ENCODE data around the gene PCBP3. TPM values are rescaled to one million over a fixed set of nuclear protein-coding genes. Genes with fewer than 3 reads are reported as not detected.
A peak's percentile ranks its signal among the peaks of the same experiment; 100 is the strongest.

PCBP3 gene
- total RNA-seq, 6 experiments from 2014 or later = not detected

DNA sequence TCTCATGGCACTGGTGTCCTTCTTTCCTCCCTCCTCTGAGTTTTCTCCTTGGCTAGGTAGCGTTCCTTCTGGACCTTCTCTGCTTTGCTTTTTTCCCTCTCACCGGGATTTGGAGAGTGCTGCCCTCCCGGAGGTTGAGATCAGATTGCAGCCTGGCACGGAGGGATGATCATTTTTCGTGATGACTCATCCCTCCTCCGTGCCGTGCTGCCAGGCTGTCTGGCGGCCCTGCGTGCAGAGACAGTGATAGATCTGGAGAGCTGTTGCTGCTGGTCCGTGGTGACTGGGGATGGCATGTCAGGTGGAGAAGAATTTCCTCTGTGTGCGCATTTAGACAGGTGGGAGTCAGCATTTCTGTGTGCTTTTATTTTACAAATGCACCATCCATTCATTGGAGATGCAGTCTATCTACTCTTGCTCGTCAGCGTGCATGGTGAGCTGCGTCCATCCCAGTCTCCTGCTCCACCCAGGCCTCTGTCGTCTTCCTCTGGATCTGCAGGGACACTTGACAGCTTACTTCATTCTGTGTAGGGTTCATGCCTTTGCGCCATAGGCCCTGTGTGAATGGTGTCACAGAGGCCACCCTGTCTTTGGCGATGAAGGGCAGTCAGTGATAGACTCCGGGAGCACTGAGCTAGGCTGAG lies 104.4 kb downstream of the PCBP3 start:
- TF ChIP-seq, protein P1, sequence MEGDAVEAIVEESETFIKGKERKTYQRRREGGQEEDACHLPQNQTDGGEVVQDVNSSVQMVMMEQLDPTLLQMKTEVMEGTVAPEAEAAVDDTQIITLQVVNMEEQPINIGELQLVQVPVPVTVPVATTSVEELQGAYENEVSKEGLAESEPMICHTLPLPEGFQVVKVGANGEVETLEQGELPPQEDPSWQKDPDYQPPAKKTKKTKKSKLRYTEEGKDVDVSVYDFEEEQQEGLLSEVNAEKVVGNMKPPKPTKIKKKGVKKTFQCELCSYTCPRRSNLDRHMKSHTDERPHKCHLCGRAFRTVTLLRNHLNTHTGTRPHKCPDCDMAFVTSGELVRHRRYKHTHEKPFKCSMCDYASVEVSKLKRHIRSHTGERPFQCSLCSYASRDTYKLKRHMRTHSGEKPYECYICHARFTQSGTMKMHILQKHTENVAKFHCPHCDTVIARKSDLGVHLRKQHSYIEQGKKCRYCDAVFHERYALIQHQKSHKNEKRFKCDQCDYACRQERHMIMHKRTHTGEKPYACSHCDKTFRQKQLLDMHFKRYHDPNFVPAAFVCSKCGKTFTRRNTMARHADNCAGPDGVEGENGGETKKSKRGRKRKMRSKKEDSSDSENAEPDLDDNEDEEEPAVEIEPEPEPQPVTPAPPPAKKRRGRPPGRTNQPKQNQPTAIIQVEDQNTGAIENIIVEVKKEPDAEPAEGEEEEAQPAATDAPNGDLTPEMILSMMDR (IDR thresholded peaks at IDR 0.05) = peak; percentile 7; the same call in 1 of the 2 replicates
- H3K27ac Mint-ChIP-seq = no peak overlapping the region
- peaks cover 8% of the 10 kb centered on the region for H3K4me1 Mint-ChIP-seq (ENCODE audit: low read depth)
- peaks cover 4% of the 10 kb centered on the region; the same call in 1 of the 2 replicates for H3K36me3 Mint-ChIP-seq (ENCODE audit: low read depth)
- H3K9me3 Mint-ChIP-seq = peaks cover 7% of the 10 kb centered on the region
- no peak overlapping the region for H3K4me3 Mint-ChIP-seq
- peak; percentile 9 for DNase-seq
- H3K27me3 Mint-ChIP-seq (ENCODE audit: insufficient read depth) = peaks cover 18% of the 10 kb centered on the region

DNA sequence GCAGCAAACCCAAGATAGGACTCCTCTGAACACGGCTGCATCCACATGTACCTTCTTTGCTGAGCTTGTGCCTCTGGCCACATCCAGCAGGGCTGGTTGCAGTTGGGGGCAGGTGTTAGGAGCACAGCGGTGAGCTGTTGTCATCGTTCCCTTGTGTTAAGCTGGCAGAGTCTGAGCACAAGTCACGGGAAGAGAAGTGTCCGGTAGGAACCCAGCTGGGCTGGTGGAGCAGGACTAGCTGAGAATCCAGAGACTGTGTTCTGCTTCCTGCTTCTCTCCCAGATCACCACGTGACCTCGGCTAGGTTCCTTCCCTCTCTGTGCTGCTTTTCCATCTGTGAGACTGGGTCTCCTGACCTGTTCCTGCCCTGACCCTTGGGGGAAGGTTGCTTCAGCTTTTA lies 105.1 kb downstream of the PCBP3 start:
- Mint-ChIP-seq H3K27ac (no peak overlapping the region), H3K27me3 (ENCODE audit: insufficient read depth) (peaks cover 18% of the 10 kb centered on the region), H3K4me3 (no peak overlapping the region), H3K36me3 (ENCODE audit: low read depth) (peaks cover 4% of the 10 kb centered on the region; the same call in 1 of the 2 replicates), H3K9me3 (peaks cover 7% of the 10 kb centered on the region), H3K4me1 (ENCODE audit: low read depth) (peaks cover 8% of the 10 kb centered on the region)
- DNase-seq = no peak
- TF ChIP-seq, protein P1 (IDR thresholded peaks at IDR 0.05) = no peak

DNA sequence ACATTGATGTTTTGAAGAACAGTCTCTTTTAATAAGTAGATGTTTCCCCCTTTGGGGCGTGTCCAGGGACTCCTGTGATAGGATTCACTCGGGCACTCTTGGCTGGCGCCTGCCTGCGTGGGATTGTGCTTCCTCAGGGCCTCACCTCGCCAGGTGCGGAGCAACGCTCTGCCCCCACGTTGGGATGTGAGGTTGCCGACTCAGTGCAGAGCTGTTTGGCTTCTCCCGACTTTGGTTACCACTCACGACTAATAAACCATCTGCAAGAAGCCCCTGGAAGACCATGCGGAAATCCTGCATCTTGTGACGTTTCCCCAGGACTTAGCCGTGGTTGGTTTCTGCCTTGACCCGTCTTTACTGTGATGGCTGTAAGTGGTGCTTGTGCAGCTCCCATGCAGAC lies 106.4 kb downstream of the PCBP3 start:
- peaks cover 8% of the 10 kb centered on the region for H3K4me1 Mint-ChIP-seq (ENCODE audit: low read depth)
- peaks cover 15% of the 10 kb centered on the region for H3K27me3 Mint-ChIP-seq (ENCODE audit: insufficient read depth)
- H3K9me3 Mint-ChIP-seq = peaks cover 7% of the 10 kb centered on the region
- no peak for DNase-seq
- no peak overlapping the region for H3K27ac Mint-ChIP-seq
- H3K4me3 Mint-ChIP-seq = no peak overlapping the region
- TF ChIP-seq, protein P1 (IDR thresholded peaks at IDR 0.05) = no peak
- peaks cover 4% of the 10 kb centered on the region; the same call in 1 of the 2 replicates for H3K36me3 Mint-ChIP-seq (ENCODE audit: low read depth)

DNA sequence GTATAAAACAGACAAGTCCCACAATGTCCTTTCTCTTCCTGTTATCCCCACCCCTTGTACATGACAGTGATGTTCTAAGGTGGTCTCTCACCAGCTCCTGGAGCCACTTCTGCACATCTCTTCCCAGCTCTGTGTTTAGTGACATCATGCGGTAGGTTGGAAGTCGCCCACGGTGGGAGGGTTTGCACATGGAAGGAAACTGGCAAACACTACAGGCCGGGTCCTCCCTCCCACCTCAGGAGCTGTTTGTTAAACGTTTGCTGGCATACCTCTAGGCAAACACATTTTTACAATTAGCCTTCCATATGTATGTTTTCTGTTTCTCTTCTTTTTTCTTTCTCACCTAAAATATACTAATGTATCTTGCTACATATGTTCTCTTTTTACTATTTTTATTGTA lies 107.4 kb downstream of the PCBP3 start:
- DNase-seq = no peak
- H3K4me1 Mint-ChIP-seq (ENCODE audit: low read depth) = peaks cover 8% of the 10 kb centered on the region
- H3K9me3 Mint-ChIP-seq = no peaks in the 10 kb centered on the region
- TF ChIP-seq, protein P1 (IDR thresholded peaks at IDR 0.05) = no peak
- H3K36me3 Mint-ChIP-seq (ENCODE audit: low read depth) = no peaks in the 10 kb centered on the region
- no peak overlapping the region for H3K4me3 Mint-ChIP-seq
- no peak overlapping the region for H3K27ac Mint-ChIP-seq
- peaks cover 14% of the 10 kb centered on the region; the same call in 1 of the 2 replicates for H3K27me3 Mint-ChIP-seq (ENCODE audit: insufficient read depth)

DNA sequence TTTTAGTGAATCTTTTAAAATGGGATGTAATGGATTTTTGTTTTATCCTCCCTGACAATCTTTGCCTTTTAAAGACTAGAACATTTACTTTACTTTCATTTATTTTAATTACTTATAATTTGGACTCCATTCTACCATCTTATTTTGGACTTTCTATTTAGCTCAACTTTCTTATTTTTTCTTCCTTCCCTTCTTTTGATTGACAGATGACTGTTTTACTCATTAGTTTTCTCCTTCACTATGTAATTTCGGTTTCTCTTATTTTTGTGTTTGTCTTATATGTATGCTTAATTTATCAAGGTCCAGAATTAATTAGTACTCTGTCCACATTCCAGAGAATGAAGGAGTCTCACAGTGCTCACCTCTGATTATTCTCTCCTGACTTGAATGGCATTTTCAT lies 109.9 kb downstream of the PCBP3 start:
- no peaks in the 10 kb centered on the region for H3K9me3 Mint-ChIP-seq
- no peaks in the 10 kb centered on the region for H3K4me1 Mint-ChIP-seq (ENCODE audit: low read depth)
- TF ChIP-seq, protein P1 (IDR thresholded peaks at IDR 0.05) = no peak
- no peak overlapping the region for H3K4me3 Mint-ChIP-seq
- peaks cover 17% of the 10 kb centered on the region for H3K27me3 Mint-ChIP-seq (ENCODE audit: insufficient read depth)
- no peak overlapping the region for H3K27ac Mint-ChIP-seq
- DNase-seq = no peak
- H3K36me3 Mint-ChIP-seq (ENCODE audit: low read depth) = no peaks in the 10 kb centered on the region

Measured in HFFc6 (cell line).